ENCODE data around the gene NFATC2. TPM values are rescaled to one million over a fixed set of nuclear protein-coding genes. Genes with fewer than 3 reads are reported as not detected.
A peak's percentile ranks its signal among the peaks of the same experiment; 100 is the strongest.
"Not testable (repeated sequence)": the region's sequence is repeated elsewhere in the genome, so short reads cannot be mapped to it uniquely, and the experiment has no call there.

The NFATC2 gene
- total RNA-seq, 2 experiments from 2014 or later: 53.5 to 55.8 TPM

DNA sequence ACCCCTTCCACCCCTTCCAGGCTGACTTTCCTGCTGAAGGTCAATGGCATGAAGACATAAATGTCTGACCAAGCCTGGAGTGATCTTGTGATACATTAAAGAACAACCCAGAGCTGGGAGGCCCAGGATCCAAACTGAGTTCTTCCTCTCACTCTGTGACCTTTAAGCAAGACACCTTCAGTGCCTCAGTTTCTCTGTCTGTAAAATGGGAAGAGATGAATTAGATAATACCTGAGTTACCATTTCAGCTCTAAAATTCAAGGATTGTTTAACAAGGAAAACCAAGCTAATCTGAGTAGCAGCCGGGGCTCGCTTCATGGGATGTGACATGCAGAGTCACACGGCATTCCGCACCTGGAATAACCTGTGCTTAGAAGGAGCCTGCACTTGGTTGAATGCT is 7.0 kb upstream of the NFATC2 start:
- Mint-ChIP-seq H3K4me1 (ENCODE audit: low read depth) (peaks cover 8% of the 10 kb centered on the region), H3K27me3 (ENCODE audit: low read depth) (peaks cover 30% of the 10 kb centered on the region), H3K27ac (no peak overlapping the region), H3K4me3 (no peak overlapping the region), H3K9me3 (ENCODE audit: insufficient read depth) (no peaks in the 10 kb centered on the region), H3K36me3 (ENCODE audit: low read depth) (no peaks in the 10 kb centered on the region)
- ChIA-PET POLR2A (no interaction called here), CTCF (no interaction called here)
- no peak for ATAC-seq
- DNase-seq: no peak

DNA sequence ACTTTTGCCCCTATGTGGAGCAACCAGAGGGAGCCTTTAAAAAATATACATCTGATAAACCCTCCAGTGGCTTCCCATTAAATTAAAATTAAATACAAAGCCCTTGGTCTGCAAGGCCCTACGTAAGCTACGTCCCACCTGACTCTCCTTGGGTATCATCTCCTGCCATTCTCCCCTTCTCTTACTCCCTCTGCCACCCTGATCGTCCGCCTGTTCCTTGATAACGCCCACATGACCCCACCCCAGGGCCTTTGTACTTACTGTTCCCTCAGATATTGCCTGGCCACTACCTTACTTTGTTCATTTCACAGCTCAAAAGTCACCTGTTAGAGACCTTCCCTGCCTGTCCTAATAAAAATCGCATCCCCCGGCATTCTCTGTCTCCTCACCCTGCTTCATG is 5.4 kb upstream of the NFATC2 start:
- POLR2A ChIA-PET: no interaction called here
- Mint-ChIP-seq H3K36me3 (ENCODE audit: low read depth) (no peaks in the 10 kb centered on the region), H3K27ac (no peak overlapping the region), H3K4me3 (no peak overlapping the region), H3K27me3 (ENCODE audit: low read depth) (peaks cover 27% of the 10 kb centered on the region), H3K9me3 (ENCODE audit: insufficient read depth) (no peaks in the 10 kb centered on the region), H3K4me1 (ENCODE audit: low read depth) (peaks cover 8% of the 10 kb centered on the region)
- DNase-seq (no peak), ATAC-seq (no peak)
- CTCF ChIA-PET: interaction anchor here (0.9 kb wide), 1 partner anchor 175 kb away, joined by 3 read pairs; no protein-coding TSS in a partner anchor

DNA sequence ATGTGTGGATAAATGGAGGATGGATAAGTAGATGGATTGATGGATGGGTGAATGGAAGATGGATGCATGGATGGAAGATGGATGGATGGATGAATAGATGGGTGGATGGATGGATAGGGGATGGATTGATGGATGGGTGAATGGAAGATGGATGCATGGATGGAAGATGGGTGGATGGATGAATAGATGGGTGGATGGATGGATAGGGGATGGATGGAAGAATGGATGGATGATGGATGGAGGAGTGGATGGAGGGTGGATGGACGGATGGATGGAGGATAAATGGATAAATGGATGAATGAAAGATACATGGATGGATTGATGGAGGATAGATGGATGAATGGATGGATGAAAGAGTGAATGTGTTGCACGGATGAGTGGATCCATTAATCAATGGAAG is 3.0 kb upstream of the NFATC2 start:
- Mint-ChIP-seq H3K9me3 (ENCODE audit: insufficient read depth) (no peaks in the 10 kb centered on the region), H3K27ac (no peak overlapping the region), H3K27me3 (ENCODE audit: low read depth) (peaks cover 27% of the 10 kb centered on the region), H3K4me1 (ENCODE audit: low read depth) (peaks cover 15% of the 10 kb centered on the region), H3K36me3 (ENCODE audit: low read depth) (peaks cover 9% of the 10 kb centered on the region), H3K4me3 (no peak overlapping the region)
- no peak for ATAC-seq
- CTCF ChIA-PET: no interaction called here
- no peak for DNase-seq
- POLR2A ChIA-PET: no interaction called here

DNA sequence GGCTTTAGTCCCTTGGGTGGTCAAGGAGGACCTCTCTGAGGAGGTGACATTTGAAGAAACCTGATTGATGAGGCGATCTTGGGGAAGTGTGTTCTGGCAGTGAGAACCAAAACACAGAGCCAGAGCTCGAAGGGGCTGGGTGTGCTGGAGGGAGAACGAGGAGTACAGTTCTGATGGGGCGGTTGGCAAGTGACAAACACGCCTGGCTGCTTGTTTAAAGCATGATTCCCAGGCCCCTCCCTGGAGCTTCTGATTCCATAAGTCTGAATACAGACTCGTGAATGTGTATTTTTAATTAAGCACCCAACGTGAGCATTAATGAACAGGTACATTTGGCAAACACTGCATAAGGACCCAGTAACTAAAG is 886 bp upstream of the NFATC2 start:
- DNase-seq: no peak
- H3K27ac Mint-ChIP-seq: peak overlapping the region; percentile 68
- no peaks in the 10 kb centered on the region for H3K9me3 Mint-ChIP-seq (ENCODE audit: insufficient read depth)
- ChIA-PET POLR2A (interaction anchor here (0.9 to 1.1 kb wide), 2 partner anchors 139 to 171 kb away, joined by 3 read pairs; no protein-coding TSS in a partner anchor), CTCF (interaction anchor here (1.2 to 4.5 kb wide), 10 partner anchors 9 to 556 kb away, joined by 3 to 34 read pairs (median 10); no protein-coding TSS in a partner anchor)
- peaks cover 36% of the 10 kb centered on the region for H3K4me1 Mint-ChIP-seq (ENCODE audit: low read depth)
- H3K27me3 Mint-ChIP-seq (ENCODE audit: low read depth): peaks cover 25% of the 10 kb centered on the region
- ATAC-seq: no peak
- H3K4me3 Mint-ChIP-seq: peak overlapping the region; percentile 73
- peaks cover 28% of the 10 kb centered on the region for H3K36me3 Mint-ChIP-seq (ENCODE audit: low read depth)

DNA sequence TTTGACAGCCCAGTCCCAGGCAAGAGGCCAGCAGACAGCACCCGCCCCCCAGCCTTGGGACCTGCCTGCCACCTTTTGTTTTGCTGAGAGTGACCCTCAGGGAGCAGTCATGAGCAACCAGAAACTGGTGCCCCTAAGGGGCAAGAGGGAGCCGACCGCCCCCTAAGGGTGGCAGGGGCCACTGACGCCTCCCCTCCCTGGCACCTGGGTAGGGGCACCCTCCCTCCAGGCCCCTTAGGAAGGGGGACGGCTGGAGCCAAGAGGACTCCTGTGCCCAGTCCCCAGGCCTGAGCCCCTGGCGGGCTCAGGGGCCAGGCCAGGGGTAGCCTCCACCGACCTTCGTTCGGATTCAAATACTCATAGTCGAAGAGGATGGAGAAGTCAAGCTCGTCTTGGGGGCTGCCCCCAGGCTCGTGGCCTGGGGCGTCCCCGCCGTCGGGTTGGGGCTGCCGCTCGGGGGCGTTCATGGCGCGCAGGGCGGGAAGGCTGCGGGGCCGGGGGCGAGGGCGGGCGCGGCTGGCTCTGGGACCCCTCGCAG is 417 bp downstream of the NFATC2 start:
- Mint-ChIP-seq H3K9me3 (ENCODE audit: insufficient read depth) (no peaks in the 10 kb centered on the region), H3K36me3 (ENCODE audit: low read depth) (peaks cover 41% of the 10 kb centered on the region), H3K4me3 (peak overlapping the region; percentile 93), H3K27ac (peak overlapping the region; percentile 98), H3K27me3 (ENCODE audit: low read depth) (peaks cover 18% of the 10 kb centered on the region), H3K4me1 (ENCODE audit: low read depth) (peaks cover 49% of the 10 kb centered on the region)
- ChIA-PET POLR2A (interaction anchor here (0.7 to 3.6 kb wide), 18 partner anchors 9 to 584 kb away, joined by 3 to 30 read pairs (median 6); partner anchors contain the start of genes DPM1 and MOCS3), CTCF (interaction anchor here (0.6 to 4.5 kb wide), 31 partner anchors 10 to 554 kb away, joined by 3 to 34 read pairs (median 6); no protein-coding TSS in a partner anchor)
- DNase-seq: peak; percentile 70
- ATAC-seq: peak; percentile 22

DNA sequence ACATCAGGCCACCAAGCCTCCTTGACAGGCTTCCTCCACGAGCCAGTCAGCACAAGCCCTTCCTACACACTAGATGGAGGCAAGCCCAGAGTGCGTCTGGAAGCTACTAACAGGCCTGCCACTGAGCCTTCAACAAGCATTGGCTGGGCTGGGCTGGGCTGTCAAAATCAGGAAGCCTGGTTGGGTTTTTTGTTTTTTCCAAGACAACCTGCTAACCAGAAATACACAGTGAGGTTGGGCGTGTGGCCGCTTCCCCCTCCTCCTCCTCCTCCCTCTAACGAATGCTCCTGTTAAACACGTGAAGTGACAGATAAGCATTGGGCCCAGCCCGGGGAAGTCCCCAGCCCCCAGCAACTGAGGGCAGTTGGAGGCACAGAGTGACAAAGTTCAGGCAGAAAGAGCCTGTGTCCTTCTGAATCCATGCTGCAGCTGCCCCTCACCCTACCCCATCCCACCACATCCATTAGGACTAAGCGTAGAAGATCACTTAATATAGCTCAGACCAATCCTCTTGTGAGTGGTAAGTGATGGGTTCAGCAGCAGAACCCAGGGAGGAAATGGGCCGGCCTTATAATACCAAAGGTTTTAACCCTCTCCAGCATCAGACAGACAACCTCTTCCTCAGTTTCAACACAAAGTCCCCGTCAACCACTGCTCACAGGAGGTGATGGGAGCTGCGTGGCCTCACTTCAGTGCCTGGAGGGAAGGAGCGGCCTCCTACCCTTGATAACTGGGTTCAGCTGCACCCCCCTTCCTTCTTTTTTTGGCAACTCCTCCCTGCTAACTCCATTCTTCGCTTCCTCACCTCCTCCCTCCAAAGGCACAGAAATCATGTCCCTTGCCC is 1.1 kb downstream of the NFATC2 start:
- peaks cover 48% of the 10 kb centered on the region for H3K36me3 Mint-ChIP-seq (ENCODE audit: low read depth)
- no peaks in the 10 kb centered on the region for H3K9me3 Mint-ChIP-seq (ENCODE audit: insufficient read depth)
- ATAC-seq: peak; percentile 86
- H3K4me3 Mint-ChIP-seq: peak overlapping the region; percentile 93
- POLR2A ChIA-PET: interaction anchor here (0.8 to 3.6 kb wide), 19 partner anchors 10 to 583 kb away, joined by 3 to 30 read pairs (median 6); partner anchors contain the start of genes DPM1 and MOCS3
- DNase-seq: peak; percentile 93
- H3K27me3 Mint-ChIP-seq (ENCODE audit: low read depth): peaks cover 11% of the 10 kb centered on the region
- peaks cover 55% of the 10 kb centered on the region for H3K4me1 Mint-ChIP-seq (ENCODE audit: low read depth)
- CTCF ChIA-PET: interaction anchor here (0.6 to 4.5 kb wide), 25 partner anchors 10 to 747 kb away, joined by 3 to 34 read pairs (median 7); partner anchors contain the start of gene BCAS4
- H3K27ac Mint-ChIP-seq: peak overlapping the region; percentile 98

DNA sequence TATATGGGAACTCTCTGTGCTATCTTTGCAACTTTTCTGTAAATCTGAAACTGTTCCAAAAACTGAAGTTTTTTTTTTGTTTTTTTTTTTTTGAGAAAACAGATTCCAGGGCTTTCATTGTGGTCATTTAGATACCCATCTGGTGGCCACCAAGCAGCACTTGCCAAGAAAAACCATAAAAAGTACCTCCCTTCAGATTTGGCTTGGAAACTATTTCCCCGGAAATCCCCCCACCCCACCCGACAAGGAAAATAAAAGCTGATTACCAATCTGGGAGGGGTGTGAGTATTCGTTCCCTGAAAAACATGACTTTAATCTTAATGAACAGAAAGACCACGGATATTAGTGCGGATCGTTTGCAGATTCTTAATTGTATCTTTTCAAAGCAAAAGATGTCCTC is 1.9 kb downstream of the NFATC2 start:
- CTCF ChIA-PET: interaction anchor here (0.6 to 4.5 kb wide), 16 partner anchors 9 to 746 kb away, joined by 3 to 34 read pairs (median 11); partner anchors contain the start of gene BCAS4
- Mint-ChIP-seq H3K4me3 (peak overlapping the region; percentile 93), H3K27ac (peak overlapping the region; percentile 98), H3K9me3 (ENCODE audit: insufficient read depth) (no peaks in the 10 kb centered on the region), H3K27me3 (ENCODE audit: low read depth) (peaks cover 5% of the 10 kb centered on the region), H3K36me3 (ENCODE audit: low read depth) (peaks cover 56% of the 10 kb centered on the region), H3K4me1 (ENCODE audit: low read depth) (peaks cover 64% of the 10 kb centered on the region)
- POLR2A ChIA-PET: interaction anchor here (0.6 to 3.6 kb wide), 13 partner anchors 9 to 155 kb away, joined by 3 to 30 read pairs (median 11); no protein-coding TSS in a partner anchor
- ATAC-seq (no peak), DNase-seq (no peak)

DNA sequence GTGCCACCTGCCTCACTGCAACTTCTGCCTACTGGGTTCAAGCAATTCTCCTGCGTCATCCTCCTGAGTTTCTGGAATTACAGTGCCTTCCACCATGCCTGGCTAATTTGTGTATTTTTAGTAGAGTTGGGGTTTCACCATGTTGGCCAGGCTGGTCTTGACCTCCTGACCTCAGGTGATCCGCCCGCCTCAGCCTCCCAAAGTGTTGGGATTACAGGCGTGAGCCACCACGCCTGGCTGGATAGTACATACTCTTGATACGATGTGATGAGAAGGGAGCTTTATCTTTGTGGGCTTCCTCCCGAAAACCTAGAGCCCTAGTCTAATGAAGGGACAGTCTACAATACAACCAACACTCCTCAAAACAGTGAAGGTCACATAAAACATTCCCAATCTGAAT is 2.4 kb downstream of the NFATC2 start:
- H3K9me3 Mint-ChIP-seq (ENCODE audit: insufficient read depth); ATAC-seq; H3K27me3 Mint-ChIP-seq (ENCODE audit: low read depth); DNase-seq: not testable (repeated sequence)
- Mint-ChIP-seq H3K36me3 (ENCODE audit: low read depth) (peaks cover 61% of the 10 kb centered on the region), H3K4me1 (ENCODE audit: low read depth) (peaks cover 69% of the 10 kb centered on the region), H3K4me3 (peak overlapping the region; percentile 93), H3K27ac (peak overlapping the region; percentile 98)
- ChIA-PET CTCF (interaction anchor here (0.7 to 4.5 kb wide), 12 partner anchors 8 to 746 kb away, joined by 3 to 34 read pairs (median 14); partner anchors contain the start of gene BCAS4), POLR2A (interaction anchor here (0.6 to 3.6 kb wide), 5 partner anchors 12 to 139 kb away, joined by 3 to 30 read pairs (median 19); no protein-coding TSS in a partner anchor)

DNA sequence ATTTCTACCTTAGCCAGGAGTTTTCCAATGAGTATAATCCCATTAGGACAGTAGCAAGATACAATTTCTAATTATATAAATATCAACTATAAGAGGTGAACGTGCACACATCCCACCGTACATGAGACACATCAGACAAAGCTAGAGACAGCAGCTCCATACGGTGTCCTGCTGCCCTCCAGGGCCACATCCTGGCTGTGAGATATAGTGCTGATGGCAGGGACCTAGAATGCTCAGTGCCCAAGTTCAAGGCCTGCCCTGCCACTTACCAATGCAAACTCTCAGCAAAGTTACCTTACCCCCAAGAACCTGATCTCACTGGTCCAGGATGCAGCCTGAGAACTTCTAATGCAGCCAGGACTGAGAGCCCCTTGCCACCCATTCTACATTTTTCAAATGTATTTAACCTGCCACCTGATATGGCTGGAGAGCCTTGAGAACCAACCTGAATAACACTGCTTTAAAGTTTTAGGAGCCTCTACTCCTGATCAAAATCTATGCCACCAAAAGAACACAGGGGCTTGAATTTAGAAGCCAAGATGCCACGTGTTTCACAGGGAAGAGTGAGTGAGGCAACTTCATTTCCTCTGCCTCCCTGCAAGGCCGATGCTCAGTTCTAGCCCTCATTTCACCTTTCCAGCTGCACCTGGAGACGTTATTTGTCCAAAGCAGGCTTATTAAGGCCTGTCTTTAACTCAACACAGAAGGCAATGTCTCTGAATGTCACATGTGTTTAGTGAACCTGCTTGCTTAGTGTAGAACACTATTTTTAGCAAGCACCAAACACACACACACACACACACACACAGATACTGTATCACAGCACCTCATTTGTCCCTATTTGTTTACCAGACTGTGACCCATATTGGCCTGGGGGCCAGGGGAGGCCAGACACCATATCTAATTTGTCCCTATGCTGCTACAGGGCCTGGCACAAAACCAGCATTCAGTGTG is 6.1 kb downstream of the NFATC2 start:
- Mint-ChIP-seq H3K27me3 (ENCODE audit: low read depth) (no peaks in the 10 kb centered on the region), H3K36me3 (ENCODE audit: low read depth) (peaks cover 75% of the 10 kb centered on the region), H3K27ac (peak overlapping the region; percentile 76), H3K4me3 (peak overlapping the region; percentile 23), H3K9me3 (ENCODE audit: insufficient read depth) (no peaks in the 10 kb centered on the region), H3K4me1 (ENCODE audit: low read depth) (peaks cover 93% of the 10 kb centered on the region)
- ATAC-seq: no peak
- ChIA-PET CTCF (interaction anchor here (1.0 to 1.4 kb wide), 5 partner anchors 36 to 151 kb away, joined by 3 to 6 read pairs (median 4); no protein-coding TSS in a partner anchor), POLR2A (interaction anchor here (0.5 kb wide), 1 partner anchor 938 kb away, joined by 3 read pairs; no protein-coding TSS in a partner anchor)
- DNase-seq: no peak

DNA sequence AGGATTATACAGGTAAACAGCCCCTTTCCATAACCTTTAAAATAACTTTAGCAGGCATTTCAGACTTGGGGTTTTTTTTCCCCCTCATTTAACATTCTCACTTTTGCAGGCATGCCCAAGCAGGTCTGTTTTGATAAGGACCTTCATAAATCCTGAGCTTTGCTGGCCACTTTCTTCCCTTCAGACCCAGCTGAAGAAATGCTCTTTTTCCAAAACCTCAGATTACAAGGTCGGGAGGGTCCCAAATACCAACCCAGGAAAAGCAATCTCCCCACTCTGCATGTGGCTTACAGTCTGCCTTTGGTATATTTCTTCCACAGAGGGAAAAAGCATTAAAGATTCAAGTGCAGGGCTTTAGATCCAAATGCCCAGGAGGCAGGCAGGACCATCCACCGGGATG is 6.8 kb downstream of the NFATC2 start:
- no peak overlapping the region for H3K4me3 Mint-ChIP-seq
- ChIA-PET CTCF (interaction anchor here (1.0 to 1.4 kb wide), 5 partner anchors 35 to 150 kb away, joined by 3 to 6 read pairs (median 4); no protein-coding TSS in a partner anchor), POLR2A (no interaction called here)
- peaks cover 73% of the 10 kb centered on the region for H3K36me3 Mint-ChIP-seq (ENCODE audit: low read depth)
- peak overlapping the region; percentile 62 for H3K27ac Mint-ChIP-seq
- peaks cover 95% of the 10 kb centered on the region for H3K4me1 Mint-ChIP-seq (ENCODE audit: low read depth)
- no peaks in the 10 kb centered on the region for H3K9me3 Mint-ChIP-seq (ENCODE audit: insufficient read depth)
- no peak for ATAC-seq
- H3K27me3 Mint-ChIP-seq (ENCODE audit: low read depth): no peaks in the 10 kb centered on the region
- no peak for DNase-seq

DNA sequence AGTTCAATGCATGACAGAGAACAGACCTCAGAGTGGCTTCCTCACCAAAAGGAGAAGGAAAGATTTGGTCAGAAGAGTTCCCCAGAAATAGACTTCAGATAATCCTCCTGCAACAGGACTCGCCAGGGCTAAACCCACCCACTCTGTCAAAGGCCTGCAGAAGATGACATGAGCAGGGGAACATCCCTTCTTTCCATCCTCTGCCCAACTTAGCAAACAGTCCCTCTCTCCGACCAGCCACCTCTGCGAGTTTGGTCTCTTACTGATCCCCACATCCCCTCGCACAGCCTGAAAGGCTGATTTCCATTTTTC is 7.5 kb downstream of the NFATC2 start:
- CTCF ChIA-PET: interaction anchor here (1.3 kb wide), 1 partner anchor 60 kb away, joined by 4 read pairs; no protein-coding TSS in a partner anchor
- peak overlapping the region; percentile 16 for H3K4me3 Mint-ChIP-seq
- peaks cover 71% of the 10 kb centered on the region for H3K36me3 Mint-ChIP-seq (ENCODE audit: low read depth)

More for the DNA sequence above, 7.5 kb downstream of the NFATC2 start:
- Mint-ChIP-seq H3K9me3 (ENCODE audit: insufficient read depth) (no peaks in the 10 kb centered on the region), H3K27me3 (ENCODE audit: low read depth) (no peaks in the 10 kb centered on the region), H3K4me1 (ENCODE audit: low read depth) (peaks cover 95% of the 10 kb centered on the region), H3K27ac (peak overlapping the region; percentile 62)
- DNase-seq (no peak), ATAC-seq (peak; percentile 7)
- POLR2A ChIA-PET: interaction anchor here (1.0 kb wide), 1 partner anchor 43 kb away, joined by 5 read pairs; no protein-coding TSS in a partner anchor
